HepG2 (cell line): ENCODE measurements around the gene ADGRG1. TPM values are rescaled to one million over a fixed set of nuclear protein-coding genes. Genes with fewer than 3 reads are reported as not detected.
A peak's percentile ranks its signal among the peaks of the same experiment; 100 is the strongest.

Source experiments
- CHD2 ChIP-seq: IDR thresholded peaks from 2 replicates; pipeline ENCODE4 v1.6.1; 2011; ENCODE audit warnings: low read depth, low read length, improper control_type of control experiment
- FOSL1 ChIP-seq: sonication (generic); formaldehyde crosslinking; IDR thresholded peaks from 2 replicates; pipeline ENCODE4 v1.9.0; 2021; ENCODE audit warnings: missing genetic modification reagents, borderline replicate concordance
- FOSL2 ChIP-seq: sonication (generic); formaldehyde crosslinking; IDR thresholded peaks from 2 replicates; pipeline ENCODE4 v1.4.0; 2020; ENCODE audit warnings: missing genetic modification reagents
- FOXM1 ChIP-seq: sonication (generic); formaldehyde crosslinking; IDR thresholded peaks from 2 replicates; pipeline ENCODE4 v1.5.0; 2020; ENCODE audit warnings: missing genetic modification reagents
- GATAD2A ChIP-seq: IDR thresholded peaks from 2 replicates; pipeline ENCODE4 v1.6.1; 2016
- HNRNPH1 ChIP-seq: fragments of 200-400 bp; formaldehyde crosslinking; optimal IDR thresholded peaks from 2 replicates; pipeline ENCODE3; 2017; ENCODE audit warnings: mild to moderate bottlenecking, low read depth, low read length
- HNRNPUL1 ChIP-seq: fragments of 200-400 bp; formaldehyde crosslinking; IDR thresholded peaks from 2 replicates; pipeline ENCODE4 v1.6.1; 2017; ENCODE audit warnings: low read depth, mild to moderate bottlenecking, low read length, moderate library complexity
- HOXA7 ChIP-seq: sonication (generic); formaldehyde crosslinking; IDR thresholded peaks from 2 replicates; pipeline ENCODE4 v1.8.1; 2022; ENCODE audit warnings: mild to moderate bottlenecking, missing genetic modification reagents, moderate library complexity
- MED13 ChIP-seq: sonication (generic); formaldehyde crosslinking; IDR thresholded peaks from 2 replicates; pipeline ENCODE4 v1.5.0; 2020; ENCODE audit warnings: missing genetic modification reagents
- MYNN ChIP-seq: sonication (generic); formaldehyde crosslinking; IDR thresholded peaks from 2 replicates; pipeline ENCODE4 v1.4.0; 2020; ENCODE audit warnings: mild to moderate bottlenecking, low read depth, missing genetic modification reagents
- NR1H2 ChIP-seq: sonication (generic); formaldehyde crosslinking; IDR thresholded peaks from 2 replicates; pipeline ENCODE4 v1.8.1; 2022; ENCODE audit warnings: low read depth, missing genetic modification reagents, borderline replicate concordance
- NRL ChIP-seq: sonication (generic); formaldehyde crosslinking; IDR thresholded peaks from 2 replicates; pipeline ENCODE4 v1.5.0; 2020; ENCODE audit warnings: missing genetic modification reagents, mild to moderate bottlenecking, moderate library complexity, borderline replicate concordance
- TMF1 ChIP-seq: sonication (generic); formaldehyde crosslinking; IDR thresholded peaks from 2 replicates; pipeline ENCODE4 v1.8.1; 2022; ENCODE audit warnings: low read depth, missing genetic modification reagents
- ZEB1 ChIP-seq: IDR thresholded peaks from 2 replicates; pipeline ENCODE4 v1.6.1; 2012; ENCODE audit warnings: mild to moderate bottlenecking, low read depth, inconsistent platforms; ENCODE audit not compliant: insufficient replicate concordance
- ZFP82 ChIP-seq: sonication (generic); formaldehyde crosslinking; IDR thresholded peaks from 2 replicates; pipeline ENCODE4 v1.5.1; 2020; ENCODE audit warnings: mild to moderate bottlenecking, missing genetic modification reagents, borderline replicate concordance
- ZNF10 ChIP-seq: sonication (generic); formaldehyde crosslinking; IDR thresholded peaks from 2 replicates; pipeline ENCODE4 v1.4.0; 2020; ENCODE audit warnings: mild to moderate bottlenecking, low read depth, missing genetic modification reagents, borderline replicate concordance
- ZNF160 ChIP-seq: sonication (generic); formaldehyde crosslinking; IDR thresholded peaks from 2 replicates; pipeline ENCODE4 v1.8.0; 2022; ENCODE audit warnings: mild to moderate bottlenecking, inconsistent platforms, missing genetic modification reagents
- ZNF567 ChIP-seq: sonication (generic); formaldehyde crosslinking; IDR thresholded peaks from 2 replicates; pipeline ENCODE4 v1.8.1; 2023; ENCODE audit warnings: mild to moderate bottlenecking, missing genetic modification reagents, borderline replicate concordance
- ZNF772 ChIP-seq: sonication (generic); formaldehyde crosslinking; IDR thresholded peaks from 2 replicates; pipeline ENCODE4 v1.5.0; 2020; ENCODE audit warnings: mild to moderate bottlenecking, missing genetic modification reagents
- polyA plus RNA-seq, 8 experiments: library from polyadenylated mRNA; depleted of rRNA in 3 of 8; stranded (reverse) in 7 of 8; unstranded in 1 of 8; fragments of >200 nt; fragmentation: Illumina TruSeq in 4 of 8; extraction: Trizol in 4 of 8; gene quantifications; 2 replicates each; pipeline versions ENCODE4 v1.2.1 to v1.2.3, GENCODE V29; 2011 to 2016; ENCODE audit warnings: low read depth in 4 of 8, missing spikeins in 1 of 8, mixed read lengths in 1 of 8; ENCODE audit not compliant: insufficient read depth in 1 of 8
- total RNA-seq, 5 experiments: library from RNA; depleted of rRNA; stranded (reverse); fragments of >200 nt; fragmentation: Illumina TruSeq; extraction: Trizol; gene quantifications; 2 replicates each; pipeline ENCODE4 v1.2.3, GENCODE V29; 2016; ENCODE audit warnings: low read depth in 1 of 5
- TF ChIP-seq, protein P1 (sequence below): sonication (generic); formaldehyde crosslinking; IDR thresholded peaks from 2 replicates; pipeline ENCODE4 v1.9.0; 2021; ENCODE audit warnings: mild to moderate bottlenecking, missing genetic modification reagents
- TF ChIP-seq, protein P2 (sequence below): sonication (generic); formaldehyde crosslinking; IDR thresholded peaks from 2 replicates; pipeline ENCODE4 v1.5.1; 2020; ENCODE audit warnings: mild to moderate bottlenecking, missing genetic modification reagents, moderate library complexity
- TF ChIP-seq, protein P3 (sequence below): sonication (generic); formaldehyde crosslinking; IDR thresholded peaks from 2 replicates; pipeline ENCODE4 v1.5.0; 2020; ENCODE audit warnings: missing genetic modification reagents

The ADGRG1 gene
- total and polyA plus RNA-seq, 2 of the 13 experiments (the other 11 are each of a cell fraction or from before 2014, with no cell fraction given): 2.7 to 5.9 TPM

DNA sequence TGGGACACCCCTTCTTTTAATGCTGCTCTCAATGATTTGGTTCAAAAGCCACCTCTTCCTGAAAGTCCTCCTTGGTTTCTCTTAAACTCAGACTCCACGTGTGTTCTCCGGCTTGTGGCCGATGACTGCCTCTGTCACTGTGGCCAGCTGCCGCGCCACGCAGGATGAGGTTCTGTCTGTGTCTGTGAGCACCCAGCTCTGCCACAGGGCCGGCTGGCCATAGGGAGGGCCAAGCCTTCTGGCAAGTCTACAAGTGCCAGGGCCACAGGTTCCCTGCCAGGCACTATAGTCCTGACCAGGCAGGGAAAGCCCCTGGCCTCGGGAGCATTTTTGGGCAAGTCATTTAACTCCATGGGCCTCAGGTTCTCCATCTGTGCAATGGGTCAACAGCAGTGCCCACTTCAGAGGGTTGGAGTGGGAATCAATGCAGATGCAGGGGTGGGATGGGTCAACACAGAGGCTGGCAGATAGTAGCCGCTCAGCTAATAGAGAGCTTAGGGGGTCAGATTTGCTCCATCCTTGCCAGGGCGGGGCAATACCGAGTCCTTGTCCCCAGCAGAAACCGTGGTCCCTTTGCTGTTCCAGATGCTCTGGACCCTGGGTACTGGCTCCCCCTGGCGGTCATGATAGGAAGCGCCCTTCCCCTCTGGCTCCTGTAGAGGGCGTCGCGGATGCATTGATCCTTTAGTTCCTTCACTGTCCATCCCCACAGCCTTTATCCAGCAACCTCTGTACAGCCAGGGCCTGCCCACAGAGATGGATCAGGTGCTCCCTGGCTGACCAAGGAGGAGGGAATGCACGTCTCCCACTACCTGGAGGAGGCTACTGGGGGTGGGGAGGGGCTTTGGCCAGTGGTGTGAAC is 20.4 kb downstream of the ADGRG1 start (continued):
- TF ChIP-seq, protein P1, sequence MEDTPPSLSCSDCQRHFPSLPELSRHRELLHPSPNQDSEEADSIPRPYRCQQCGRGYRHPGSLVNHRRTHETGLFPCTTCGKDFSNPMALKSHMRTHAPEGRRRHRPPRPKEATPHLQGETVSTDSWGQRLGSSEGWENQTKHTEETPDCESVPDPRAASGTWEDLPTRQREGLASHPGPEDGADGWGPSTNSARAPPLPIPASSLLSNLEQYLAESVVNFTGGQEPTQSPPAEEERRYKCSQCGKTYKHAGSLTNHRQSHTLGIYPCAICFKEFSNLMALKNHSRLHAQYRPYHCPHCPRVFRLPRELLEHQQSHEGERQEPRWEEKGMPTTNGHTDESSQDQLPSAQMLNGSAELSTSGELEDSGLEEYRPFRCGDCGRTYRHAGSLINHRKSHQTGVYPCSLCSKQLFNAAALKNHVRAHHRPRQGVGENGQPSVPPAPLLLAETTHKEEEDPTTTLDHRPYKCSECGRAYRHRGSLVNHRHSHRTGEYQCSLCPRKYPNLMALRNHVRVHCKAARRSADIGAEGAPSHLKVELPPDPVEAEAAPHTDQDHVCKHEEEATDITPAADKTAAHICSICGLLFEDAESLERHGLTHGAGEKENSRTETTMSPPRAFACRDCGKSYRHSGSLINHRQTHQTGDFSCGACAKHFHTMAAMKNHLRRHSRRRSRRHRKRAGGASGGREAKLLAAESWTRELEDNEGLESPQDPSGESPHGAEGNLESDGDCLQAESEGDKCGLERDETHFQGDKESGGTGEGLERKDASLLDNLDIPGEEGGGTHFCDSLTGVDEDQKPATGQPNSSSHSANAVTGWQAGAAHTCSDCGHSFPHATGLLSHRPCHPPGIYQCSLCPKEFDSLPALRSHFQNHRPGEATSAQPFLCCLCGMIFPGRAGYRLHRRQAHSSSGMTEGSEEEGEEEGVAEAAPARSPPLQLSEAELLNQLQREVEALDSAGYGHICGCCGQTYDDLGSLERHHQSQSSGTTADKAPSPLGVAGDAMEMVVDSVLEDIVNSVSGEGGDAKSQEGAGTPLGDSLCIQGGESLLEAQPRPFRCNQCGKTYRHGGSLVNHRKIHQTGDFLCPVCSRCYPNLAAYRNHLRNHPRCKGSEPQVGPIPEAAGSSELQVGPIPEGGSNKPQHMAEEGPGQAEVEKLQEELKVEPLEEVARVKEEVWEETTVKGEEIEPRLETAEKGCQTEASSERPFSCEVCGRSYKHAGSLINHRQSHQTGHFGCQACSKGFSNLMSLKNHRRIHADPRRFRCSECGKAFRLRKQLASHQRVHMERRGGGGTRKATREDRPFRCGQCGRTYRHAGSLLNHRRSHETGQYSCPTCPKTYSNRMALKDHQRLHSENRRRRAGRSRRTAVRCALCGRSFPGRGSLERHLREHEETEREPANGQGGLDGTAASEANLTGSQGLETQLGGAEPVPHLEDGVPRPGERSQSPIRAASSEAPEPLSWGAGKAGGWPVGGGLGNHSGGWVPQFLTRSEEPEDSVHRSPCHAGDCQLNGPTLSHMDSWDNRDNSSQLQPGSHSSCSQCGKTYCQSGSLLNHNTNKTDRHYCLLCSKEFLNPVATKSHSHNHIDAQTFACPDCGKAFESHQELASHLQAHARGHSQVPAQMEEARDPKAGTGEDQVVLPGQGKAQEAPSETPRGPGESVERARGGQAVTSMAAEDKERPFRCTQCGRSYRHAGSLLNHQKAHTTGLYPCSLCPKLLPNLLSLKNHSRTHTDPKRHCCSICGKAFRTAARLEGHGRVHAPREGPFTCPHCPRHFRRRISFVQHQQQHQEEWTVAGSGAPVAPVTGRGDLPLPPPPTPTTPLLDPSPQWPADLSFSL (CRISPR knock-in tag): no peak
- TF ChIP-seq ZNF160 (peak; percentile 89; the same call in 1 of the 2 replicates), ZNF567 (CRISPR knock-in tag) (peak; percentile 45; the same call in 1 of the 2 replicates), NR1H2 (CRISPR knock-in tag) (no peak), ZNF772 (CRISPR knock-in tag) (no peak), NRL (CRISPR knock-in tag) (0 out of 2 replicates have a peak, but pooled peaks have one; percentile 11), ZEB1 (no peak), ZFP82 (no peak), TMF1 (0 out of 2 replicates have a peak, but pooled peaks have one; percentile 67), HNRNPH1 (no peak), HOXA7 (no peak), FOSL1 (CRISPR knock-in tag) (no peak), ZNF10 (no peak), GATAD2A (peak; percentile 77), CHD2 (no peak), FOSL2 (CRISPR knock-in tag) (peak; percentile 66), MYNN (CRISPR knock-in tag) (no peak), HNRNPUL1 (no peak), MED13 (CRISPR knock-in tag) (peak; percentile 57; the same call in 1 of the 2 replicates), FOXM1 (CRISPR knock-in tag) (no peak)
- TF ChIP-seq, protein P2, sequence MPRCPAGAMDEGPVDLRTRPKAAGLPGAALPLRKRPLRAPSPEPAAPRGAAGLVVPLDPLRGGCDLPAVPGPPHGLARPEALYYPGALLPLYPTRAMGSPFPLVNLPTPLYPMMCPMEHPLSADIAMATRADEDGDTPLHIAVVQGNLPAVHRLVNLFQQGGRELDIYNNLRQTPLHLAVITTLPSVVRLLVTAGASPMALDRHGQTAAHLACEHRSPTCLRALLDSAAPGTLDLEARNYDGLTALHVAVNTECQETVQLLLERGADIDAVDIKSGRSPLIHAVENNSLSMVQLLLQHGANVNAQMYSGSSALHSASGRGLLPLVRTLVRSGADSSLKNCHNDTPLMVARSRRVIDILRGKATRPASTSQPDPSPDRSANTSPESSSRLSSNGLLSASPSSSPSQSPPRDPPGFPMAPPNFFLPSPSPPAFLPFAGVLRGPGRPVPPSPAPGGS (CRISPR knock-in tag): 0 out of 2 replicates have a peak, but pooled peaks have one; percentile 1
- TF ChIP-seq, protein P3, sequence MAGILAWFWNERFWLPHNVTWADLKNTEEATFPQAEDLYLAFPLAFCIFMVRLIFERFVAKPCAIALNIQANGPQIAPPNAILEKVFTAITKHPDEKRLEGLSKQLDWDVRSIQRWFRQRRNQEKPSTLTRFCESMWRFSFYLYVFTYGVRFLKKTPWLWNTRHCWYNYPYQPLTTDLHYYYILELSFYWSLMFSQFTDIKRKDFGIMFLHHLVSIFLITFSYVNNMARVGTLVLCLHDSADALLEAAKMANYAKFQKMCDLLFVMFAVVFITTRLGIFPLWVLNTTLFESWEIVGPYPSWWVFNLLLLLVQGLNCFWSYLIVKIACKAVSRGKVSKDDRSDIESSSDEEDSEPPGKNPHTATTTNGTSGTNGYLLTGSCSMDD (CRISPR knock-in tag): no peak
